Left hindlimb (tissue), 1 donor: ENCODE data around the gene TBL3.

Source experiments
- DNase-seq: peaks from one replicate; pipeline ENCODE4 v3.0.0-alpha.2; 2018

Gene TBL3

DNA sequence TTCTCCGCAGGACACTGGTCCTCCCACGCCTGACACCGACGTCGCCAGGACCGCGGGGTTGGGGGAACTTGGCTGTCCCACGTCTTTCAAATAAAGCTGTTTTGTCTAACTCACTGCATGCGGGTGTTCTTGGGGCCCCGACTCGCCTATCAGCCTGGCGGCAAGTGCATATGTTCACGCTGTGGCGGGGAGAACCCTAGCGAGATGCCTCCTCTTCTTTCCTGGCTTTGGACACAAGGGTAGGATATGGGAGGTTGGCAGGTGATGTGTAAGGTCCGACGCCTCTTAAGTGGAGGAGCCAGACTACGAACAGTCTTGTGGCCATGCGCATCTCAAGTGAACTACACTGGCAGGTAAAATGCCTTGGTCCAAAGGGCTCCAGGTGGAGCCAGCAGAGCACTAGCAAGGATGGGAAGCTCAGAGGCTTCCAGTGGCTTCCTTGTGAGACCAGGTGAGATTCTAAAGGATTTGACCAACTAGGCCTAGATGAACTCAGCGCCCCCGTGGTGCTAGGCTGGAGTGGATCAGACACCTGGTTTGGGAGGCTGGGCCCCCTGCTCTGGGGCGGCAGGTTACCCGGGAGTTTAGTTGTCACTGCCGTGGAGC lies 6.4 kb upstream of the TBL3 start:
- no peak for DNase-seq

DNA sequence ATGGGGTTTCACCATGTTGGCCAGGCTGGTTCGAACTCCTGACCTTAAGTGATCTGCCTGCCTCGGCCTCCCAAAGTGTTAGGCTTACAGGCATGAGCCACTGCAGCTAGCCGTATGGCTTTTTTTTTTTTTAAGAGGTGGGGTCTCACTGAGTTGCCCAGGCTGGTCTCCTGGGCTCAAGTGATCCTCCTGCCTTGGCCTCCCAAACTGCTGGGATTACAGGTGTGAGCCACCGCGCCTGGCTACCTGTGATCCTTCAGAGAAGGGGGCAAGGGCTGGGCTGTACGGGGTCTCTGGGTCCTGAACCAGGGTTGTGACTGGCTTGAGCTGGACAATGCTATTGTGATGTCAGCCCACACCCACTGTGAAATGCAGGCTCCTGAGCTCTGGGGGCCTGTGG lies 5.4 kb upstream of the TBL3 start, which contains the start of gene RNF151:
RNF151 (plus strand) TSS at position 397 of the 400 bp plus-strand sequence. CDS start 26 bp downstream, outside the sequence.
- no peak for DNase-seq

DNA sequence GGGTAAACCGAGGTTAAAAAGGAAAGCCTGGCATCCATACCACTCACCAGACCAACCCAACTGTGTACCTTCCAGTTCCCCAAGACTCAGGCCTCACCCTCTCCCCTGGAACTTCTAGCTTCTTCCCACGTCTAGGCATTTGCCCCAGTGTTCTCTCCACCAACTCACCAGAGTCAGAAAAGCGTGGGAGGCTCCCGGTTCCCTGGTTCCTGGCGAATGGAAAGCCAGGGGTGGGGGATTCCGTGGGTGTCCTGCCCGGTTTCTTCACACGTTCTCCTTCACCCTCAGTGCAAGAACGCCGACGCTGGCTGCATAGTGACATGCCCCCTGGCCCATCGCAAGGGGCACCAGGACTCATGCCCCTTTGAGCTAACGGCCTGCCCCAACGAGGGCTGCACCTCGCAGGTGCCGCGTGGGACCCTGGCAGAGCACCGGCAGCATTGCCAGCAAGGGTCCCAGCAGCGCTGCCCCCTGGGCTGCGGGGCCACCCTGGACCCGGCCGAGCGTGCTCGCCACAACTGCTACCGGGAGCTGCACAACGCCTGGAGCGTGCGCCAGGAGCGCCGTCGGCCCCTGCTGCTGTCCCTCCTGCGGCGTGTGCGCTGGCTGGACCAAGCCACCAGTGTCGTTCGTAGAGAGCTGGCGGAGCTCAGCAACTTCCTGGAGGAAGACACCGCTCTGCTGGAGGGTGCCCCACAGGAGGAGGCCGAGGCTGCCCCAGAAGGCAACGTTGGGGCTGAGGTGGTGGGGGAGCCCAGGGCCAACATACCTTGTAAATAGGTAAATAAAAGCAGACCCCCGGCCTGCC lies 3.5 kb upstream of the TBL3 start:
- DNase-seq, result no peak

DNA sequence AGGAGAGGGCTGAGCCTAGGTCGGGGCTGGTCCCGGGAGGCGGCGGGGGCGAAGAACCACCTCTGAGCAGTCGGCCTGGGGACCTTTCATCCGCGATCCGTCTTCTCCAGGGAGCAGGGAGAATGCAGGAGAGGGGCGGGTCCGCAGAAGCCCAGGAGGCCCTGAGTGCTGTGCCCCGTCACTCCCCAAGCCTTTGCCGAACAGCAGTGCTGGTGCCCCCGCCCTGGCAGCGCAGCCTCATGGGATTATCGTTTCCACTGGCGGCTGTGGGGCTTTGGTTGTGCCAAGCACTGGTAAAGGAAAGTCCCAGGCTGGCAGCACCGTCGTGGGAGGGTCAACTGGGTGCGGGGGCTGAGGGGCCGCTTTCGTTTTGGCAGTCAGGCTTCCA lies 631 bp downstream of the TBL3 start:
- DNase-seq, result no peak

DNA sequence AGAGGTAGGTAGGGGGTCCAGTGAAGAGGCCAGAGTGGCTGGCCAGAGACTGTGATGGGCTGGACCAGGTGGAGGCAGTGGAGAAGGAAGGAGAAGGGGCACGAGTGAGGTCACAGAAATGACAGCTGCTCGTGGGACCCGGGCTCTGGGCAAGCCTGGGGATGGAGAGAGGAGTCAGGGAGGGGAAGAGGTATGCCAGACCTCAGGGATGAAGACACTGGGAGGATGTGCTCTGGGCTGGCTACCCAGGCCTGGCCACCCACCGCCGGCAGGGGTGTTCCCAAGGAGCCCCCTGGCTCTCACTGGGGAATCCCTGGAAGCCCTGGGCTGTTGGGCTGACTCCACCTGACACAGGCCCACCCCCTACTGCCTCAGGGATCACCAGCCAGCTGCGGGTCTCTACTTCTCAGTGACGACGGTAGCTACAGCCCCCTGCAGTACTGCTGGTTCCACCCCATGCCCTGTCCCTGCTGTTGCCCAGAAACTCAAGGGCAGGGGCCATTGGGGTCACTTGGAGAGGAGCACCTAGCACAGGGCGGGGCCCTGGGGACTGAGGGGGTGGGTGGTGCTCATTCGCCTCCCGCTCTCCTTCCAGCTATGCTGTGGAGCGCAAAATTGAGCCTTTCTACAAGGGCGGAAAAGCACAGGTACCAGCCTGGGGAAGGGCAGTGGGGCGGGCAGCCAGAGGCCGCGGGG lies 1.8 kb downstream of the TBL3 start:
- no peak for DNase-seq

DNA sequence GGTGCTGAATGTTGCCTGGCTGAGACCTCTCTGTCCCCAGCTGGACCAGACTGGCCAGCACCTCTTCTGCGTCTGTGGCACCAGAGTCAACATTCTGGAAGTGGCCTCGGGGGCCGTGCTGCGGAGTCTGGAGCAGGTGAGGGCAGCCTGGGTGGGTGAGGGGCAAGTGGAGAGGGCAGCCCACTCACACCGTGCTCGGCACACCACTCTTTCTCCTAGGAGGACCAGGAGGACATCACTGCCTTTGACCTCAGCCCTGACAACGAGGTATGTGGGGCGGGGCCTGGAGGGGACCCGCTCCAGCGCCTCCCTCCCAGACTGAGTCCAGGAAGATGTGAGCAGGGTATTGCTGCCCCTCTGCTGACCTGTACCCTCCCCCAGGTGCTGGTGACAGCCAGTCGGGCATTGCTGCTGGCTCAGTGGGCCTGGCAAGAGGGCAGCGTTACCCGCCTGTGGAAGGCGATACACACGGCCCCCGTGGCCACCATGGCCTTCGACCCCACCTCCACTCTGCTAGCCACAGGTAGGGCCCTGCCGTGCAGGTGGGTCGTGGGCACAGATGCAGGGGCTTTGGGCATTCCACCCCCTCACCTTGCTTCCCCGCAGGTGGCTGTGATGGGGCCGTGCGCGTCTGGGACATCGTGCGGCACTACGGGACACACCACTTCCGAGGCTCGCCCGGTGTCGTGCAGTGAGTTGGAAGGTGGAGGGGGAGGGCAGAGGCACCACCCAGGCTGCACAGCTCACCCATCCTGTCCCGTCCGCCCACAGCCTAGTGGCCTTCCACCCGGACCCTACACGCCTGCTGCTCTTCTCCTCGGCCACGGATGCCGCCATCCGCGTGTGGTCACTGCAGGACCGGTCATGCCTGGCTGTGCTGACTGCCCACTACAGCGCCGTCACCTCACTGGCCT lies 2.6 kb downstream of the TBL3 start:
- DNase-seq, result no peak

DNA sequence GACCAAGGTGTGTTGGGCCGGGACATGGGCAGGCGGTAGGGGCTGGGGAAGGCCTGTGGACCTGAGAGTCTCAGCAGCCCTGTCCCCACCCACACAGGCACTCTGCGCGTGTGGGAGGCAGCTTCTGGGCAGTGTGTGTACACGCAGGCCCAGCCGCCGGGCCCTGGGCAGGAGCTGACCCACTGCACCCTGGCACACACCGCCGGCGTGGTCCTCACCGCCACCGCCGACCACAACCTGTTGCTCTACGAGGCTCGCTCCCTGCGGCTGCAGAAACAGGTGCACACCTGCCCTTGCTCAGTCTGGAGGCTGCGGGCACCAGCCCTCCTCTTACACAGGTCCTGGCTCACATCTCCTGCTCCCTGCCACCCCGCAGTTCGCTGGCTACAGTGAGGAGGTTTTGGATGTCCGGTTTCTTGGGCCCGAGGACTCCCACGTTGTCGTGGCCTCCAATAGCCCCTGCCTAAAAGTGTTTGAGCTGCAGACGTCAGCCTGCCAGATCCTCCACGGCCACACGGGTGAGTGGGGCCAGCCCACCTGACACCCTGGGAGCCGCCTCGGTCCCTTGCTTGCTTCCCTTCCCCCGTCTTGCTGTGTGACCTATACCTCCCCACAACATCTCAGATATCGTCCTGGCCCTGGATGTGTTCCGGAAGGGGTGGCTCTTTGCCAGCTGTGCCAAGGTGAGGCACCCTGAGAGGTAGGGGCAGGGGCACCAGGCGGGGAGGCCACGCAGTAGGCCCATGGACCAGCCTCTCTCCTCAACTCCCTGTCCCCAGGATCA lies 3.8 kb downstream of the TBL3 start:
- no peak for DNase-seq

DNA sequence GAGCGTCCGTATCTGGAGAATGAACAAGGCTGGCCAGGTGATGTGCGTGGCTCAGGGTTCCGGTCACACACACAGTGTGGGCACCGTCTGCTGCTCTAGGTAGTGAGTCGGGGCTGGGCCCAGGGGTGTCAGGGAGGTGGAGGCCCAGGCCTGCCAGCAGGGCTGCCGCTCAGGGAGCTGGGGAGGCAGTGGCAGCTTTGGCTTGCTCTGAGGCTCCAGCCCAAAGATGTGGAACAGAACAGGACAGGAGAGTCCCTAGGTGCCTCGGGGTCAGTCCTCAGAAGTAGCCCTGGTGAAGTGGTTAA lies 4.3 kb downstream of the TBL3 start:
- no peak for DNase-seq

DNA sequence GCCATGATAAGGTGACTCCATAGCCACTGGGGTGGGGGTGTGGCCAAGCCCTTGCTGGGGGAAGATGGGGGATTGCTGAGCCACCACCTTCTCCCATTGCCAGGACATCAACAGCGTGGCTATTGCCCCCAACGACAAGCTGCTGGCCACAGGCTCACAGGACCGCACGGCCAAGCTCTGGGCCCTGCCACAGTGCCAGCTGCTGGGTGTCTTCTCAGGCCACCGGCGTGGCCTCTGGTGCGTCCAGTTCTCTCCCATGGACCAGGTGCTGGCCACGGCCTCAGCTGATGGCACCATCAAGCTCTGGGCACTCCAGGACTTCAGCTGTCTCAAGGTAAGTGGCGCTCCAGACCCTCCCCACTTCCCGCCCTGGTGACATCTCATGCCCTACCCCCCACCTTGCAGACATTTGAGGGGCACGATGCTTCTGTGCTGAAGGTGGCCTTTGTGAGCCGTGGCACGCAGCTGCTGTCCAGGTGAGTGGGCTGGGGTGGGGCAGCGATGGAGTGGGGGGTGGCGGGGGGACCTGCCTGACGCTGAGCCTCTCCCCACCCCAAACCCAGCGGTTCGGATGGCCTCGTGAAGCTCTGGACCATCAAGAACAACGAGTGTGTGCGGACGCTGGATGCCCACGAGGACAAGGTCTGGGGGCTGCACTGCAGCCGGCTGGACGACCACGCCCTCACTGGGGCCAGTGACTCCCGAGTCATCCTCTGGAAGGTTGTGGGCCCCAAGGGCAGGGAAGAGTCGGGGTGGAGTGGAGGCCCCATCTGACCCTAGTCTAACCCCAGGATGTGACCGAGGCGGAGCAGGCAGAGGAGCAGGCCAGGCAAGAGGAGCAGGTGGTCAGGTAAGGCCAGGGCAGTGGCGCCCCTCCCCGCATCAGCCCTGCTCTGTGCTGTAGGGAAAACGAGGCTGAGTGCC lies 5.4 kb downstream of the TBL3 start:
- no peak for DNase-seq

DNA sequence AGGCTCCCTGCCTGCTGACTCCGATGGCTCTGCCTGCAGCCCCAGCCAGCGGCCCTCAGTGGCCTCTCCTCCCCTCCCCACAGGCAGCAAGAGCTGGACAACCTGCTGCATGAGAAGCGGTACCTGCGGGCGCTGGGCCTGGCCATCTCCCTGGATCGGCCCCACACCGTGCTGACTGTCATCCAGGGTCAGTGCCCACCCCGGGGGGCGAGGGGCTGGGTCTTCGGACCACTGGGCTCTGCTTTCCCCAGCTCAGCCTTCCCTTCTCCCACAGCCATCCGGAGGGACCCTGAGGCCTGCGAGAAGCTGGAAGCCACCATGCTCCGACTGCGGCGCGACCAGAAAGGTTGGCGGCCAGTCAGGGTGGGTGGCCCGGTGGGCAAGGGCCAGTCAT lies 6.0 kb downstream of the TBL3 start:
- no peak for DNase-seq

DNA sequence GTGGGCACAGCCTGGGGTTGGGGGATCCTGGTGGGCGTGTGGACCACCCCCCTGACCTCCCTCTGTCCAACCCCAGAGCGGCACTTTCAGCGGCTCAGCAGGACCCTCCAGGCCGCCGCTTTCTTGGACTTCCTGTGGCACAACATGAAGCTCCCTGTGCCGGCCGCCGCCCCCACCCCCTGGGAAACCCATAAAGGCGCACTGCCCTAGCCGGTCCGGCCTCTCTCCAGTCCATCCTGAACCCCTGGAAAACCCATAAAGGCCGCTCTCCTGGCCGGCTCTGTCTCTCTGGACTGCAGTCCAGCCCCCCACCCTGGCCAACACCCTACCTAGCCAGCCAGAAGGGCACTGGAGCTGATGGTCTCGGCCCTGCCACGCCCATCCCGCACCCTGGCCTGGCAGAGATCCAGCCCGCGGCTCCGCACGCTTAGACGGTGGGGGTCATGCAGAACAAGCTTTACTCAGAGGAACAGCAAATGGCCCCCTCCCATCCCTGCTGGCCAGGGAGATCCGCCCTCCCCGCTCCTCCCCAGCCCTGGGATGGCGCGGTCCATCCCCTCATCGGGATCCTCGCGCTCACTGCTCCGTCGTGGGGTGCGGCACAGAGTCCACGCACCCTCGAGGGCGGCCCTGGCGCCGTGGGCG lies 6.7 kb downstream of the TBL3 start:
- DNase-seq, result no peak

DNA sequence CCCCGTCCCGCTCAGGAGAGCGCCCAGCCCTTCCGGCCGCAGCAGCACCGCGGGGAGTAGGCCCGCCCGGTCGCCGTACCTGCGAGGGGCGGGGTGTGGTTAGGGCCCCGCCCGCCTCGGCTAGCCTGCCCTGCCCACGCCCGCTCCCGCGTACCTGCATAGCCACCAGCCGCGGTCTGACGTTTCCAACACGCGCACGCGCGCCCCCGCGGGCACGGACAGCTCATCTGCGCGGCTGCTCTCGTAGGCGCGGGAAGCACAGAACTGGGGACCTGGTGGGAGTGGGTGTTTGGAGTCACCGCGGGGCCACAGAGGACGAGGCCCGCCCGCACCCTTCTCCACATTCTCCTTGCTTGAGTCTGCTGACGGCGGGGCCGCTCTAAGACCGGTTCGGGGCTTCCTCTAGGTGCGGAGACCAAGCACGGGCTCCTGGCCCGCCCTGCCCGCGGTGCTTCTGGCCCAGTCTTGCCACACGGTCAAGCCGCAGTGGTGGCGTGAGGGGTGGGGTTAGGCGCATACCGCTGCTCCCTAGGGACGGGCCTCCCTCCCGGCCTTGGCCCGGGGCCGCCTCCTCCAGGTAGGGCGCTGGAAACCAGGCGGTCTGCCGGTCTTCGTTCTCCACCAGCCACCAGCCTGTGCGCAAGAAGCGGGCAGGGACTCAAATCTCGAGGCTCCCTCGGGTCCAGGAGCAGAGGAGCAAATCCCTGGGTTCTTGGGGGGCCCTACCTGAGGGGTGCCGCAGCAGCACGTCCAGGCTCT lies 7.6 kb downstream of the TBL3 start:
- DNase-seq, result no peak

DNA sequence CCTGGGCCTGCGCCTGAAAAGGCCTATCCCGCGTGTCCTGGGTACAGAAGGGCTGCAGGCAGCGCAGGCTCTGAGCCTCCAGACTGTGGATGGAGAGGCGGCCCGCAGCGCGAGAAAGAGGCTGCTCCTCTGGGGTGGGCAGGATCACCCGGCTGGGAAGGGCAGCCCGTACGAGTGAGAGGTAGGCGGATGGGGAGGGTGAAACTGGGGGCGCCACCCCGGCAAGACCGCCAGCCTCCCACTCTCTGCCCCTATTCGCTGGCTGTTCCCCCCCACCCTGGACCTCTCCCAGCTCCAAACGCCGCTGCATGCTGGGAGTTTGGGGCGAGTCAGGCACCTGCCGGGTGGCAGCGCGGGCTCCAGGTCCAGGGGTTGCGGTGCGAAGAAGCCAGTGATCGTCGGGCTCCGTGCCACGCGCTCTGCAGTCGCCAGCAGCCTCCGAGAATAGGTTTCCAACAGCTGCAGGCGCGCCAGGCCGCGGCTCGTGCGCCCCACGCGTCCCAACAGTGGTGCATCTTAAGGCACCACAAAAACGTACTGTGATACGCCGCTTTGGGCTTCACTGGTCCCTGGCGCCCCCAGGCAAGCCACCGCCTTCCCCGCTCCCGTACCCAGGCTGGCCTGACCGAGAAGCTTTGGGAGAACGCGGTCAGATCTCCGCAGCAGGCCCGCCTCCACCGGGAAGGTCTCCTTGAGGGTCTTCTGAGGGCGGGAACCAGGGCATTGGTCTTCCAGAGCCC lies 8.3 kb downstream of the TBL3 start:
- DNase-seq, result no peak

DNA sequence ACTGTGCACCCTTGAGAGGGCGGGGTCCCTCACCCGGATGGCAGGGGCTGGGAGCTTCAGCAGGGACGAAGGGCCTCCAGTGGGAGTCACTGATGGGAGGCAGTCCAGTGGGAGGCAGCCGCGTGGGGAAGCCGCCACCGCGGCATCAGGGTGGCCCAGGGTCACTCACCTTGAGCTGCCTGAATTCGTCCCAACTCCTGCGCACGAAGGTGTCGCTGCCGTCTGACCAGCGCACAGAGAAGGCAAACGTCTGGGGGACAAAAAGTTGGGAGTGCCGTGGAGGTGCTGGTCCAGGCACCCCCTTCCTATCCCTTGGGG lies 8.9 kb downstream of the TBL3 start:
- no peak for DNase-seq

DNA sequence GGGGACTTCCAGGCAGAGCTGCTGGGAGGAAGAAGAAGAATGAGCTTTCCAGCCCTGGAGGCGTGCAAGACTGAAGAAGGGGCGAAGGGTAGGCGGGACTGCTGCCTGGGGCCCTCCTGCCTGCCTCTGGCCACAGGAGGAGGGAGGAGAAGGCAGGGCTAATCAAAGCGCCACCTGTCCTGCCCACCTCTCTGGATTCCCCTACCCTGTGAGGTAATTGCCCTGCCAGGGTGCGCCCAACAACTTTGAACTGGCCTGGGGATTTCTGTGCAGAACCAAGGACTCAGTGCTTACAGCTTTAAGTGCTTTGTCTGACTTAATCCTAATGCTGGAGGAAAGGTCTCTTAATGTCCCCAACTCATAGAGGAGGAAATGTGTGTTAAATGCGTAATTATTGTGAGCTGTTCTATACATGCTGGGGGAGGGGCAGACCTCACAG lies 9.6 kb downstream of the TBL3 start, which contains the start of gene NOXO1:
NOXO1 (minus strand) TSS at position 72 of the 439 bp plus-strand sequence. CDS start 290 bp downstream, outside the sequence.
- DNase-seq, result no peak

DNA sequence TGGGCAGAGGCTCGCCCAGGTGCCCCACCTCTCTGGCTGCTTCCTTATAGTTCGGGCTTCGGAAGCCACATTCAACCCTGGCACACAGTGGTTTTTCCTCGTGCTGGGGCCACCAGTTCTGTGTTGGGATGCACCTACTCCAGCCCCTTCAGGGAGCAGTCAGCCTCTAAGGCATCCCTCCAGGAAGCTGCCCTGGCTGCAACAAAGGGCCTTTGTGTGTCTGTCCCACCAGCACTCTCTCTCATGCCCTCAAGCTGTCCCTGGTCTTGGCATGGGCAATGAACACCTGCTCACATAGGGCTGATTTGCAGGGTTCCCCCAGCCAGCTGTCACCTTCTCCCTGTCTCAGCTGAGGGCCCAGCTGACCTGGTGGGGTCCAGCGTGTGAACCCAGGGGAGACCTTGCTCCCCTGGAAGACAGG lies 10.2 kb downstream of the TBL3 start:
- no peak for DNase-seq

DNA sequence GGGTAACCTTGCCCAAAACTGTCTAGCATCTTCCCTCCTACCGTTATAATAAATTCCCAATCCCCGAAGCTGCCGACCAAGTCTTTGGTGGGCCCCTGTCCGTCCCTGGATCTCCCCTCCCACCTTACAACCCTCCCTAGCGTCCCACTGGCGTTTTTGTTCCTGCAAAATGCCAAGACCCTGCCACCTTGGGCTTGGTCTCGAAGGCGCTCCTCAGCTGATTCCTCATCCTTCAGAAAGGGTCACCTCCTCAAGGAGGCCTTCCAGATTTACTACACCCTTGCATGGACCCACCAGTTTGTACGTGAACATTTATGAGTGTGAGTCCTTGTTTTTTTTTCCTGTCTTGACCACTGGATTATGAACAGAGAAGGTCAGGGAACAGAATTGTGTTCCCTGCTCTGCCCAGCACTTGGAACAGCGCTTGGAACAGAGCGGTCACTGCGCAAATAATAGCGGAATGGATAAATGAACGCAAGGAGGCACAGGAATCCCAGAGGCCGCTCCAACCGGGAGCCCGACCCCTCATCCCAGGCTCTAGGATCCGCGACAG lies 11.2 kb downstream of the TBL3 start:
- DNase-seq, result no peak

DNA sequence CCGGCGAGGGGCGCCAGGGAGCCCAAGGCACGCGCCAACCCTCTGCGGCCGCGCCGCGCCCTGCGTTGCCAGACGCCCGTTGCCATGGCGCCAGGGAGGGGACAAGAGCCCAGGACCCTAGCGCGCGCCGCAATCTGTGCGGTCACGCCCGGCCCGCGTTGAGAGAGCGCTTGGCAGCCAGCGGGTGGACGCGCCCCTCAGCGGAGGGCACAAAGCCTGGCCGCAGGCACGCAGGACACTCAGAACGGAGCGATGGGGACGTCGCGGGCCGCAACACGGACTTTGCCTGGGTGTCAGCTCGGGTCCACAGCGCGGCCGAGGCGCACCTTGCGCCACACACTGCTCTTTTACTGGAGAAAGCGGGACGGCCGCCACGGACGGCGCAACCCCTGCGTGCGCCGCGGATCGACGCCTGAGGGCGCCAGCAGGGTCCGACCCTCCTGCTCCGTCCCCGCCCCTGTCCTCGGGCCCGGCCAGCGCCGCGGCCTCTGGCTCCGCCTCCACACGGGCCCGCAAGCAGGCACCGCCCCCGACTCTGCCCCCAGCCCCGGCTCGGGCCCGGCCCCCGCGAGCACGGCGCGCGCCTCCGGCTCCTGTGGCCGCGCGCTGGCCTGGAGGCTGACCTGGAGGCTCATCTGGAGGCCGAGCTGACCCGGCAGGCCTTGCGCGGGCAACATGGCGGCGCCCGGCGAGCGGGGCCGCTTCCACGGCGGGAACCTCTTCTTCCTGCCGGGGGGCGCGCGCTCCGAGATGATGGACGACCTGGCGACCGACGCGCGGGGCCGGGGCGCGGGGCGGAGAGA lies 11.9 kb downstream of the TBL3 start, which contains the start of gene GFER:
GFER (plus strand) TSS at position 650 of the 803 bp plus-strand sequence; CDS start at position 676, 26 bp downstream.
- peak; percentile 94 for DNase-seq
